Nephron (organoid): ENCODE results near the gene KIAA2012.

Source experiments
- H3K27ac Mint-ChIP-seq, 3 experiments: 2 replicates each; pipeline ENCODE4 v1.8.0; 2020; ENCODE audit warnings: mixed read lengths in 3 of 3, mild to moderate bottlenecking in 2 of 3, moderate library complexity in 1 of 3
- H3K27me3 Mint-ChIP-seq: 2 replicates; pipeline ENCODE4 v1.8.0; 2021; ENCODE audit warnings: low read depth, mild to moderate bottlenecking, moderate library complexity, mixed read lengths
- H3K36me3 Mint-ChIP-seq: 2 replicates; pipeline ENCODE4 v1.8.0; 2020; ENCODE audit warnings: low read depth, mixed read lengths
- H3K4me1 Mint-ChIP-seq: 2 replicates; pipeline ENCODE4 v1.8.0; 2020; ENCODE audit warnings: mixed read lengths
- H3K4me3 Mint-ChIP-seq, 3 experiments: 2 replicates each; pipeline ENCODE4 v1.8.0; 2020; ENCODE audit warnings: mild to moderate bottlenecking in 3 of 3, mixed read lengths in 3 of 3, moderate library complexity in 2 of 3
- H3K9me3 Mint-ChIP-seq: 2 replicates; pipeline ENCODE4 v1.8.0; 2020; ENCODE audit warnings: mixed read lengths
- TF ChIP-seq, protein P1 (sequence below), 3 experiments: fragments of 200-600 bp; sonication (generic); IDR thresholded peaks; one replicate each; pipeline ENCODE4 v1.5.0; 2021; ENCODE audit warnings: antibody characterized with exemption in 3 of 3; ENCODE audit not compliant: unreplicated experiment in 3 of 3

KIAA2012 gene

DNA sequence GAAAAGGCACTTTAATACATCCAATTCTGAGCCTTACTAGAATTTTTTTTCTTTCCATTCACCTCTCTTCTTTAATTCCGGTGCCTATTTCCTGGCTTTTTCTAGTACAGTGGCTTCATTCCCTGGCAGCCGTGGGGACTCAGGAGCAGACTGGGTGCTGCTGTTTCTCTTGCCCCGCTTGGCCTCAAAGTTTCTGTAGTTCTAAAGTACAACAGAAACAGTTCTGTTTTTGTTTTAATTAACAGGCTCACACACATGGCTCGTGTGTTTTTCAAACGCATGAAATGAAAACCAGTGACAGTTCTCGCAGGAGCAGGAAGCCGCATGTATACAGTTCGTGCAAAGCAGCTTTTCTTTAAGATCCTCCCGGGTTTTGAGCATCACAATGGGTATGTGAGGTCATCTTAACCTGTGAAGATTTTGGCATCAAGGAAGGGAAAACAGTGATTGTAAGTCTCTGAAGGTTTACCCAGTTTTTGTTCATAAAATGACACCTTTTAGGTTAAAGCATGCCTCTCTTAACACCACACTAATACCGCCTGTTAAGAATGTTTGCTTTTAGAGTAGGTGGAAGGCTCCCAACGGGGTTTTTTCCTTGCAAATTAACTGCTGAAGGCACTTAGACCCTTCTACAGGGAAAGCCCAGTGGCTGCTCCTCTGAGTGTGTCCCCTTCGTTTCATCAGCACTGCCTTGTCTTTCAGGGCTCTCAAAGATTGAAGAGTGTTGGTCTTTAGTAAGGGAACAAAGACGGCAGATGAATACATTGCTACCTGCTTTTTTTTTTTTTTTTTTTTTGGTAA lies 33.6 kb upstream of the KIAA2012 start:
- Mint-ChIP-seq H3K4me3 (no peak overlapping the region), H3K27ac (peak overlapping the region in 1 of 3 experiments; percentile 83), H3K36me3 (peaks cover 23% of the 10 kb centered on the region), H3K27me3 (no peaks in the 10 kb centered on the region), H3K4me1 (peaks cover 48% of the 10 kb centered on the region), H3K9me3 (no peaks in the 10 kb centered on the region)
- TF ChIP-seq, protein P1, sequence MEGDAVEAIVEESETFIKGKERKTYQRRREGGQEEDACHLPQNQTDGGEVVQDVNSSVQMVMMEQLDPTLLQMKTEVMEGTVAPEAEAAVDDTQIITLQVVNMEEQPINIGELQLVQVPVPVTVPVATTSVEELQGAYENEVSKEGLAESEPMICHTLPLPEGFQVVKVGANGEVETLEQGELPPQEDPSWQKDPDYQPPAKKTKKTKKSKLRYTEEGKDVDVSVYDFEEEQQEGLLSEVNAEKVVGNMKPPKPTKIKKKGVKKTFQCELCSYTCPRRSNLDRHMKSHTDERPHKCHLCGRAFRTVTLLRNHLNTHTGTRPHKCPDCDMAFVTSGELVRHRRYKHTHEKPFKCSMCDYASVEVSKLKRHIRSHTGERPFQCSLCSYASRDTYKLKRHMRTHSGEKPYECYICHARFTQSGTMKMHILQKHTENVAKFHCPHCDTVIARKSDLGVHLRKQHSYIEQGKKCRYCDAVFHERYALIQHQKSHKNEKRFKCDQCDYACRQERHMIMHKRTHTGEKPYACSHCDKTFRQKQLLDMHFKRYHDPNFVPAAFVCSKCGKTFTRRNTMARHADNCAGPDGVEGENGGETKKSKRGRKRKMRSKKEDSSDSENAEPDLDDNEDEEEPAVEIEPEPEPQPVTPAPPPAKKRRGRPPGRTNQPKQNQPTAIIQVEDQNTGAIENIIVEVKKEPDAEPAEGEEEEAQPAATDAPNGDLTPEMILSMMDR (IDR thresholded peaks at IDR 0.05; ENCODE audit: unreplicated experiment in 3 of 3) = no peak

DNA sequence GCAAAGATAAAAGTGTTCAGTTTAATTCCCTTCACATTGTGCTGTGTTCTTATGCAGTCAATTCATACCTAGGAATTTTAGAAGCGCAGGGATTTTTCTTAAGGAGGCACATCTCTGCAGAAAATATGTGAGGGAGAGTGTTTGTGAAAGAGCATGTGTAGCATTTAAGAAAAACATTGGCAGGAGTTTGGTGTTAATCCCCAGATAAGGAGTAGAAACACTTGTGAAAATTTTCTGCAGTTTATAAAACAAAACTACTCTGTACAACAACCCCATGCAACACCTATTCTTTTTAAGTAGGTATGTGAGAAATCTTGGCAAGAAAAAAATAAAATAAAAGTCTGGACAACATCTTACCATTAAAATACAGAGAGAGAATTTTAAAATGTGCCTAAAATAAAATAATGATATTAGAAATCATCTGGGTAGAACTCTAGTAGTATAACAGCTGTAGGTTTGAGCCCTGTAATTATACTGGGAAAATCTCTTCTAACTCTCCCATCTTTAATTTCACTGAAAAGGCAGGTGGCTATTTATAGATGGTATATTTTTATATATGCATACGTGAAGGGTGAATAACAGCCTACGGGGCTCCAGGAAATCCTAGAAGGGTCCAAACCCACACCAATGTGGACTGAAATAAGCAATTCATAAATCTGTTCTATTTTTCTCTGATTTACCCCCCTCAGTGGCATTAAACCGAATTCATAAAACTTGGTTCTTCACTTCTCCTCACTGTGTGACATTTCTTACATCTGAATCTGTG lies 32.8 kb upstream of the KIAA2012 start:
- H3K9me3 Mint-ChIP-seq = no peaks in the 10 kb centered on the region
- H3K27ac Mint-ChIP-seq = peak overlapping the region in 1 of 3 experiments; percentile 83
- no peaks in the 10 kb centered on the region for H3K27me3 Mint-ChIP-seq
- peaks cover 56% of the 10 kb centered on the region for H3K4me1 Mint-ChIP-seq
- TF ChIP-seq, protein P1 (IDR thresholded peaks at IDR 0.05; ENCODE audit: unreplicated experiment in 3 of 3) = no peak
- H3K4me3 Mint-ChIP-seq = peak overlapping the region in 2 of 3 experiments; percentile 59 to 60
- H3K36me3 Mint-ChIP-seq = peaks cover 23% of the 10 kb centered on the region

DNA sequence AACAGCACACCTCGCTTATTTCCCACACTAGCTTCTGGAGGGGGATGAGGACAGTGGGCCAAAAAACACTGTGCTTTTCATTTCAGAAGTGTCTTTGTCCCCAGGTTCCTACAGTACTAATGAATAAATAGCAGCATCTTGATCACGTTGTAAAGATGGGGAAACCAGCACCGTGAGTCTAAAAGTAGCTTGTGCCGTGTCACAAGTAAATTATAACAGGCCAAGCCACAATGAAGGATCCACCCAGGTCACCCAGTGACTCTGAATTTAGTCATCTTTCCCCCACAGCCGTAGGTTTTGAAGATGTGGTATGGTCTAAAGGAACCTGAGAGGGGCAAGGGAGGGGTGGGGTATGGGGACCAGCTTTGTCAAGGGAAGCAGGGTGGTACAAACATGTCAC lies 30.6 kb upstream of the KIAA2012 start:
- H3K27me3 Mint-ChIP-seq = no peaks in the 10 kb centered on the region
- TF ChIP-seq, protein P1 (IDR thresholded peaks at IDR 0.05; ENCODE audit: unreplicated experiment in 3 of 3) = no peak
- H3K36me3 Mint-ChIP-seq = peaks cover 23% of the 10 kb centered on the region
- H3K4me3 Mint-ChIP-seq = no peak overlapping the region
- no peak overlapping the region for H3K27ac Mint-ChIP-seq
- H3K9me3 Mint-ChIP-seq = no peaks in the 10 kb centered on the region
- peaks cover 67% of the 10 kb centered on the region for H3K4me1 Mint-ChIP-seq

DNA sequence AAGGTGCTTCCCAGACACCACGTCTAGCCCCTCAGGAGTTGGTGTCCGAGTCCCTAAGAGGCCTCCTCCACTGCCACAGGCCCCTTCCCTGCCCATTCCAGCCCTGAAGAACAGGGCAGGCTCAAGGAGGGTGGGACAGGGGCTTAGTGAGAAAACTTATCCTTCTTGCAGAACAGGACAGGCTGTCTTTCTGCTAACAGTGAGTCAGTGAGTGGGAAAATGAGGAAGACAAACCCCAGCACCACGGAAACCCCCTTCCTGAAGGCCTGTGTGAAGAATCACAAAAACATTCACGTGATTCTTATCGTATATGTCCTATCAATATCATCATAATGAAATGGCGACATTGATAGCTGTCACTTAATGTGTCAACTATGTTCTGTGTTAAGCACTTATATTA lies 29.6 kb upstream of the KIAA2012 start:
- Mint-ChIP-seq H3K36me3 (peaks cover 20% of the 10 kb centered on the region), H3K9me3 (no peaks in the 10 kb centered on the region), H3K4me1 (peaks cover 64% of the 10 kb centered on the region), H3K27ac (no peak overlapping the region), H3K4me3 (no peak overlapping the region), H3K27me3 (no peaks in the 10 kb centered on the region)
- TF ChIP-seq, protein P1 (IDR thresholded peaks at IDR 0.05; ENCODE audit: unreplicated experiment in 3 of 3) = no peak

DNA sequence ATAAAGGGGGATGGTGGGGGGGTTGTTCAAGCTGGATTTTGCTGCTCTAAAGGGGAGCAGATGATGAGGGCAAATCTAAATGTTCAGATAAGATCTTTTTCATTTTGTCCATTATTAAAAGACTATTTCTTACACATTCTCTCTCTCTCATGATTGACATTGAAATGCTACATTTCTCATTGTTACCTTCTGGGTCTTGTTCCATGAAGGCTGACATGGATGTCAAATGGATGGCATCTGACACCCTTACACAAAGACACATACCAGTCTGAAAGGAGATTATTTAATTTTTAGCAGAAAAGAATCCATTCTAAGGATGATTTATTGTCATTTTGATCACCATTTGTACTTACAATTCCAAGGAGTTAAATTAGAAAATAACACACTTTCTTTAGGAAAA lies 28.3 kb upstream of the KIAA2012 start:
- Mint-ChIP-seq H3K4me1 (peaks cover 55% of the 10 kb centered on the region), H3K36me3 (peaks cover 10% of the 10 kb centered on the region), H3K27ac (peak overlapping the region in 1 of 3 experiments; percentile 11), H3K4me3 (no peak overlapping the region), H3K9me3 (no peaks in the 10 kb centered on the region), H3K27me3 (no peaks in the 10 kb centered on the region)
- TF ChIP-seq, protein P1 (IDR thresholded peaks at IDR 0.05; ENCODE audit: unreplicated experiment in 3 of 3) = no peak
